OCI-LY7 (cell line): Measurements from ENCODE around the gene GRM1. TPM values are rescaled to one million over a fixed set of nuclear protein-coding genes. Genes with fewer than 3 reads are reported as not detected.

ENCODE experiments used
- Bru-seq: library from RNA; stranded (reverse); fragments of 400-500 nt; gene quantifications from one replicate; lab custom pipeline; 2021; lab: Mats Ljungman, UMichigan
- BruChase-seq, 2 experiments: library from RNA; stranded (reverse); fragments of 400-500 nt; gene quantifications; one replicate each; lab custom pipeline; 2021; lab: Mats Ljungman, UMichigan
- BruUV-seq: library from RNA; stranded (reverse); fragments of 400-500 nt; replicated peaks from 2 replicates; lab custom pipeline; 2021; lab: Mats Ljungman, UMichigan
- CTCF ChIA-PET: fragments of 300-600 bp; sonication (Branson Sonifier 250); formaldehyde crosslinking; loops from one replicate; lab custom pipeline; 2022; ENCODE audit warnings: antibody characterized with exemption; ENCODE audit not compliant: unreplicated experiment; lab: Charles Lee
- POLR2A ChIA-PET: fragments of 300-600 bp; sonication (Branson Sonifier 250); formaldehyde crosslinking; loops from one replicate; lab custom pipeline; 2022; ENCODE audit warnings: antibody characterized with exemption; lab: Charles Lee
- DNase-seq: peaks from one replicate; pipeline ENCODE4 v3.0.0-alpha.2; 2015; ENCODE audit warnings: low spot score
- H2AFZ ChIP-seq: fragments of 200-600 bp; sonication (generic), shearing (Covaris generic); 2 replicates; pipeline ENCODE4 v1.6.1; 2014; ENCODE audit warnings: mild to moderate bottlenecking, antibody characterized with exemption, low read length, moderate library complexity
- H3K27ac ChIP-seq: fragments of 200-600 bp; sonication (generic); 2 replicates; pipeline ENCODE4 v1.5.1; 2014; ENCODE audit warnings: mixed run types, low read depth, mild to moderate bottlenecking, moderate library complexity, low read length, inconsistent platforms; ENCODE audit not compliant: poor library complexity, severe bottlenecking
- H3K36me3 ChIP-seq: fragments of 200-600 bp; sonication (generic); 2 replicates; pipeline ENCODE4 v1.6.1; 2014; ENCODE audit warnings: mild to moderate bottlenecking, antibody characterized with exemption, low read length, moderate library complexity, mixed read lengths; ENCODE audit not compliant: insufficient read depth
- H3K4me1 ChIP-seq: fragments of 200-600 bp; sonication (generic); 2 replicates; pipeline ENCODE4 v1.5.1; 2014; ENCODE audit warnings: mild to moderate bottlenecking, low read length; ENCODE audit not compliant: insufficient read depth, poor library complexity, severe bottlenecking
- H3K4me2 ChIP-seq: fragments of 200-600 bp; sonication (generic); 2 replicates; pipeline ENCODE4 v1.6.1; 2014; ENCODE audit warnings: mild to moderate bottlenecking, low read length
- H3K4me3 ChIP-seq: fragments of 200-600 bp; sonication (generic); 2 replicates; pipeline ENCODE4 v1.5.1; 2014; ENCODE audit warnings: mild to moderate bottlenecking, low read depth, low read length; ENCODE audit not compliant: poor library complexity, severe bottlenecking
- H3K79me2 ChIP-seq: fragments of 200-600 bp; sonication (generic); 2 replicates; pipeline ENCODE4 v1.6.1; 2016; ENCODE audit warnings: low read depth, mild to moderate bottlenecking, low read length, moderate library complexity, mixed read lengths; ENCODE audit not compliant: insufficient read depth
- H3K9me2 ChIP-seq: fragments of 200-600 bp; sonication (generic); 2 replicates; pipeline ENCODE4 v1.6.1; 2016; ENCODE audit warnings: mild to moderate bottlenecking, low read length, mixed read lengths; ENCODE audit not compliant: insufficient read depth
- H3K9me3 ChIP-seq: fragments of 200-600 bp; sonication (generic); 2 replicates; pipeline ENCODE4 v1.6.1; 2014; ENCODE audit warnings: mild to moderate bottlenecking, mixed run types, low read length, mixed read lengths
- H4K20me1 ChIP-seq: fragments of 200-600 bp; sonication (generic); 2 replicates; pipeline ENCODE4 v1.6.1; 2014; ENCODE audit warnings: mild to moderate bottlenecking, antibody characterized with exemption, low read length, moderate library complexity, mixed read lengths; ENCODE audit not compliant: insufficient read depth
- EZH2phosphoT487 ChIP-seq: fragments of 200-600 bp; sonication (generic); IDR thresholded peaks from 2 replicates; pipeline ENCODE4 v1.6.1; 2018; ENCODE audit warnings: low read depth, borderline replicate concordance, mild to moderate bottlenecking, mixed run types, antibody characterized with exemption, low read length, moderate library complexity, mixed read lengths
- intact Hi-C: fragments of 100-400 bp; cut with micrococcal nuclease; formaldehyde crosslinking; loops from one replicate; pipeline ENCODE4 v1.10.0; 2022; ENCODE audit not compliant: unreplicated experiment
- long read RNA-seq: library from polyadenylated mRNA; stranded (forward); transcript quantifications from one replicate; pipeline ENCODE4 v2.0.0, GENCODE V29; 2022
- total RNA-seq, 2 experiments: library from RNA; depleted of rRNA in 1 of 2; stranded (reverse); fragments of >200 nt in 1 of 2; shearing (Covaris generic) in 1 of 2; gene quantifications; 2 replicates each; pipeline ENCODE4 v1.2.3, GENCODE V29; 2014 to 2022
- TF ChIP-seq, protein P1 (sequence below): fragments of 200-600 bp; sonication (generic); conservative IDR thresholded peaks from 2 replicates; pipeline ENCODE4 v1.5.1; 2014; ENCODE audit warnings: mild to moderate bottlenecking, antibody characterized with exemption, low read length, moderate library complexity, mixed read lengths

The GRM1 gene
- total RNA-seq (2014; rRNA removed; shearing (Covaris generic)) (not detected in 2 replicates), total RNA-seq (2022) (not detected in 2 replicates), Bru-seq, nascent RNA (percentile 10 among the genes with signal in this experiment), BruChase-seq, experiment 1, labeled RNA remaining after a 6-hour chase (percentile 6 among the genes with signal in this experiment), BruChase-seq, experiment 2, labeled RNA remaining after a 2-hour chase (percentile 11 among the genes with signal in this experiment)
- long read RNA-seq, result 0 reads

DNA sequence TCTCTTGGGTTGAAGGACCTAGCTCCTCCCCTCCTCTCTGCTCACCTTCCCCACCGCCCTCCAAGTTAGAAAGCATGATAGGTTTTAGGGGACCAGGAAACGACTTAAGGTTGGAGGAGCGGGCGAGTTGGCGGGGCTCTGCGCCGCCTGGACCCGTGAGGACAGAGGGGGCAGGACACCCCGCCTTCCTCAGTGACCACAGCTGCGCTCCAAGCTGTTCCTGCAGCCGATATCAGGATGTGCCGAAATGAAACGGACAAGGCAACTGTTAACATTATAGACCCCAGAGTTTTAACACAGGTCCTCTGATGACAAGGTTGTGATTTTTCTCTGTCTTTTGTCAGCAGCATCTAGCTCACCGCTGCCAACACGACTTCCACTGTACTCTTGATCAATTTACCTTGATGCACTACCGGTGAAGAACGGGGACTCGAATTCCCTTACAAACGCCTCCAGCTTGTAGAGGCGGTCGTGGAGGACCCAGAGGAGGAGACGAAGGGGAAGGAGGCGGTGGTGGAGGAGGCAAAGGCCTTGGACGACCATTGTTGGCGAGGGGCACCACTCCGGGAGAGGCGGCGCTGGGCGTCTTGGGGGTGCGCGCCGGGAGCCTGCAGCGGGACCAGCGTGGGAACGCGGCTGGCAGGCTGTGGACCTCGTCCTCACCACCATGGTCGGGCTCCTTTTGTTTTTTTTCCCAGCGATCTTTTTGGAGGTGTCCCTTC lies at the start of gene GRM1:
GRM1 (plus strand) TSS at position 212 of the 722 bp plus-strand sequence; CDS start at position 668, 456 bp downstream.
- TF ChIP-seq EZH2phosphoT487, result no peak
- TF ChIP-seq, protein P1, sequence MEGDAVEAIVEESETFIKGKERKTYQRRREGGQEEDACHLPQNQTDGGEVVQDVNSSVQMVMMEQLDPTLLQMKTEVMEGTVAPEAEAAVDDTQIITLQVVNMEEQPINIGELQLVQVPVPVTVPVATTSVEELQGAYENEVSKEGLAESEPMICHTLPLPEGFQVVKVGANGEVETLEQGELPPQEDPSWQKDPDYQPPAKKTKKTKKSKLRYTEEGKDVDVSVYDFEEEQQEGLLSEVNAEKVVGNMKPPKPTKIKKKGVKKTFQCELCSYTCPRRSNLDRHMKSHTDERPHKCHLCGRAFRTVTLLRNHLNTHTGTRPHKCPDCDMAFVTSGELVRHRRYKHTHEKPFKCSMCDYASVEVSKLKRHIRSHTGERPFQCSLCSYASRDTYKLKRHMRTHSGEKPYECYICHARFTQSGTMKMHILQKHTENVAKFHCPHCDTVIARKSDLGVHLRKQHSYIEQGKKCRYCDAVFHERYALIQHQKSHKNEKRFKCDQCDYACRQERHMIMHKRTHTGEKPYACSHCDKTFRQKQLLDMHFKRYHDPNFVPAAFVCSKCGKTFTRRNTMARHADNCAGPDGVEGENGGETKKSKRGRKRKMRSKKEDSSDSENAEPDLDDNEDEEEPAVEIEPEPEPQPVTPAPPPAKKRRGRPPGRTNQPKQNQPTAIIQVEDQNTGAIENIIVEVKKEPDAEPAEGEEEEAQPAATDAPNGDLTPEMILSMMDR, result no peak

DNA sequence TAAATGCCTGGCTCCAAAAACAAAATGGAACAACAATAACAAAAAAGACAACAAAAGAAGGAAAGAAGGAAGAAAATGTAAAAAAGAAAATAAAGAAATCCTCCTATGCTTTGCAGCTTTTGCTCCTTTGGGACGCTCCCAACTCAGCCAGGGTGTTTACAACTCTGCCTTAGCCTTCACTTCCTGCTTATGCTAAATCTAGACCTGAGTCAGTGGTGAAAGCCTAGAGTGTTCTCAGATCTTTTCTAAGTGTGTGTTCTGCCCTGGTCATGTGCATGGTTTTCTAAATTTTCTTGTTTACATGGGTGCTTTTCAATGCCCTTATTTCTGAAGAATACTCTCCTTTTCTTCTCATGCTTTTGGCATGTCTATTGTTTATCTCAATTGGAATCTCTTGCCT lies 19.5 kb upstream of the GRM1 start:
- H2AFZ ChIP-seq, result no peak overlapping the region
- no peak overlapping the region for H3K4me3 ChIP-seq
- intact Hi-C loops, result no loop called here
- H3K36me3 ChIP-seq, result no peaks in the 10 kb centered on the region
- ChIA-PET CTCF (no interaction called here), POLR2A (no interaction called here)
- H3K27ac ChIP-seq, result no peak overlapping the region
- no peak overlapping the region for H3K4me2 ChIP-seq
- DNase-seq, result no peak
- H3K9me2 ChIP-seq, result no peaks in the 10 kb centered on the region
- H3K9me3 ChIP-seq, result no peaks in the 10 kb centered on the region
- TF ChIP-seq, protein P1, result no peak
- no peak for TF ChIP-seq EZH2phosphoT487
- H3K79me2 ChIP-seq, result no peaks in the 10 kb centered on the region
- H3K4me1 ChIP-seq, result no peaks in the 10 kb centered on the region
- BruUV-seq, result no TSS peak
- H4K20me1 ChIP-seq, result no peaks in the 10 kb centered on the region

More for the DNA sequence above, at the start of gene GRM1:
- no TSS peak for BruUV-seq
- ChIA-PET POLR2A (no interaction called here), CTCF (no interaction called here)
- Histone ChIP-seq H3K4me1 (no peaks in the 10 kb centered on the region), H3K27ac (no peak within 1 kb of the TSS), H2AFZ (no peak within 1 kb of the TSS), H3K9me3 (no peaks in the 10 kb centered on the region), H3K4me3 (no peak within 1 kb of the TSS), H4K20me1 (no peaks in the 10 kb centered on the region), H3K36me3 (no peaks in the 10 kb centered on the region), H3K4me2 (no peak within 1 kb of the TSS), H3K9me2 (no peaks in the 10 kb centered on the region), H3K79me2 (no peaks in the 10 kb centered on the region)
- DNase-seq, result no peak
- intact Hi-C loops, result no loop called here

GRCh38 chr6:146014233-146014632 lies 14.6 kb upstream of the GRM1 start:
- Histone ChIP-seq H3K9me2 (no peaks in the 10 kb centered on the region), H3K4me2 (no peak overlapping the region), H3K4me1 (no peaks in the 10 kb centered on the region), H3K36me3 (no peaks in the 10 kb centered on the region), H3K27ac (no peak overlapping the region), H3K79me2 (no peaks in the 10 kb centered on the region), H2AFZ (no peak overlapping the region), H3K4me3 (no peak overlapping the region), H3K9me3 (no peaks in the 10 kb centered on the region), H4K20me1 (no peaks in the 10 kb centered on the region)
- intact Hi-C loops, result no loop called here
- CTCF ChIA-PET, result no interaction called here
- BruUV-seq, result no TSS peak
- no peak for DNase-seq
- POLR2A ChIA-PET, result no interaction called here
- TF ChIP-seq, protein P1, result no peak
- no peak for TF ChIP-seq EZH2phosphoT487
